Mesenchymal stem cell (in vitro differentiated cells and primary cell): ENCODE data around the gene DTX4.

Experiments used
- DNase-seq: peaks from one replicate; pipeline ENCODE4 v3.0.0-alpha.2; 2013
- H2AFZ ChIP-seq: one replicate; pipeline ENCODE4 v1.6.1; 2013; ENCODE audit warnings: low read depth, mild to moderate bottlenecking, control low read depth, inconsistent platforms, low read length, moderate library complexity
- H2AK5ac ChIP-seq: 2 replicates; pipeline ENCODE4 v1.6.1; 2013; ENCODE audit warnings: low read length, moderate library complexity, mild to moderate bottlenecking, inconsistent platforms; ENCODE audit not compliant: severe bottlenecking
- H2BK120ac ChIP-seq: one replicate; pipeline ENCODE4 v1.6.1; 2013; ENCODE audit warnings: low read depth, mild to moderate bottlenecking, inconsistent platforms, low read length, moderate library complexity
- H2BK12ac ChIP-seq, 2 experiments: one replicate each; pipeline ENCODE4 v1.6.1; 2013; ENCODE audit warnings: inconsistent platforms in 2 of 2, low read length in 2 of 2, mild to moderate bottlenecking in 2 of 2, moderate library complexity in 2 of 2, control low read depth in 1 of 2
- H2BK15ac ChIP-seq: one replicate; pipeline ENCODE4 v1.6.1; 2013; ENCODE audit warnings: mild to moderate bottlenecking, low read depth, inconsistent platforms; ENCODE audit not compliant: poor library complexity, severe bottlenecking
- H2BK5ac ChIP-seq: 2 replicates; pipeline ENCODE4 v1.6.1; 2013; ENCODE audit warnings: low read depth, mild to moderate bottlenecking, low read length, control low read depth, inconsistent platforms; ENCODE audit not compliant: poor library complexity, severe bottlenecking
- H3K14ac ChIP-seq, 2 experiments: one replicate each; pipeline ENCODE4 v1.6.1; 2013; ENCODE audit warnings: inconsistent platforms in 2 of 2, low read length in 2 of 2, control low read depth in 1 of 2, mild to moderate bottlenecking in 1 of 2, moderate library complexity in 1 of 2
- H3K18ac ChIP-seq, 2 experiments: one replicate each; pipeline ENCODE4 v1.6.1; 2013; ENCODE audit warnings: inconsistent platforms in 2 of 2, low read length in 2 of 2, control low read depth in 1 of 2, low read depth in 1 of 2, mild to moderate bottlenecking in 1 of 2
- H3K23ac ChIP-seq, 2 experiments: one replicate each; pipeline ENCODE4 v1.6.1; 2013; ENCODE audit warnings: inconsistent platforms in 2 of 2, low read length in 2 of 2, mild to moderate bottlenecking in 2 of 2, moderate library complexity in 2 of 2, control low read depth in 1 of 2
- H3K27ac ChIP-seq: 2 replicates; pipeline ENCODE4 v1.5.1; 2013; ENCODE audit warnings: mild to moderate bottlenecking, moderate library complexity, low read length, control low read depth, inconsistent platforms; ENCODE audit not compliant: poor library complexity, severe bottlenecking
- H3K27me3 ChIP-seq, 2 experiments: 2 replicates each; pipeline versions ENCODE4 v1.6.1 to v1.7.0; 2013; ENCODE audit warnings: low read length in 2 of 2, mild to moderate bottlenecking in 2 of 2, moderate library complexity in 2 of 2, control low read depth in 1 of 2, inconsistent platforms in 1 of 2; ENCODE audit not compliant: control insufficient read depth in 1 of 2, insufficient read depth in 1 of 2
- H3K36me3 ChIP-seq, 2 experiments: 2 replicates each; pipeline versions ENCODE4 v1.6.1 to v1.7.0; 2013; ENCODE audit warnings: low read length in 2 of 2, control low read depth in 1 of 2, inconsistent platforms in 1 of 2, low read depth in 1 of 2, mild to moderate bottlenecking in 1 of 2; ENCODE audit not compliant: insufficient read depth in 2 of 2, control insufficient read depth in 1 of 2
- H3K4ac ChIP-seq, 2 experiments: one replicate each; pipeline ENCODE4 v1.6.1; 2013; ENCODE audit warnings: inconsistent platforms in 2 of 2, low read length in 2 of 2, mild to moderate bottlenecking in 2 of 2, moderate library complexity in 2 of 2, control low read depth in 1 of 2, low read depth in 1 of 2
- H3K4me1 ChIP-seq: 2 replicates; pipeline ENCODE4 v1.6.1; 2013; ENCODE audit warnings: low read depth, low read length, control low read depth; ENCODE audit not compliant: control insufficient read depth, insufficient read depth
- H3K4me2 ChIP-seq: 2 replicates; pipeline ENCODE4 v1.6.1; 2013; ENCODE audit warnings: low read length, mild to moderate bottlenecking, inconsistent platforms; ENCODE audit not compliant: poor library complexity, severe bottlenecking
- H3K4me3 ChIP-seq, 2 experiments: 2 replicates each; pipeline versions ENCODE4 v1.5.1 to v1.7.0; 2013; ENCODE audit warnings: low read length in 2 of 2, mild to moderate bottlenecking in 2 of 2, control low read depth in 1 of 2, low read depth in 1 of 2; ENCODE audit not compliant: insufficient read depth in 1 of 2
- H3K79me1 ChIP-seq: replicated peaks from 2 replicates; pipeline ENCODE4 v1.6.1; 2013; ENCODE audit warnings: mild to moderate bottlenecking, control low read depth, low read length, inconsistent platforms; ENCODE audit not compliant: poor library complexity, severe bottlenecking
- H3K9ac ChIP-seq: 2 replicates; pipeline ENCODE4 v1.7.0; 2013; ENCODE audit warnings: mild to moderate bottlenecking, low read length, moderate library complexity
- H3K9me3 ChIP-seq: 2 replicates; pipeline ENCODE4 v1.7.0; 2013; ENCODE audit warnings: mild to moderate bottlenecking, low read length; ENCODE audit not compliant: control insufficient read depth
- H4K8ac ChIP-seq: one replicate; pipeline ENCODE4 v1.6.1; 2013; ENCODE audit warnings: inconsistent platforms, mild to moderate bottlenecking, low read length, moderate library complexity
- H4K91ac ChIP-seq: one replicate; pipeline ENCODE4 v1.6.1; 2013; ENCODE audit warnings: mild to moderate bottlenecking, low read length, inconsistent platforms
- WGBS: methylation state at CpG from one replicate; pipeline ENCODE4 v1.1.7; 2013; ENCODE audit warnings: mixed read lengths; 5-methylcytosine and 5-hydroxymethylcytosine counted together

DTX4 gene

GRCh38 chr11:59240322-59240721 lies 68.4 kb downstream of the DTX4 start:
- H4K91ac ChIP-seq: no peak overlapping the region
- no peaks in the 10 kb centered on the region for H3K4me1 ChIP-seq
- H3K79me1 ChIP-seq: no peaks in the 10 kb centered on the region
- no peak overlapping the region for H2BK15ac ChIP-seq
- no peak overlapping the region for H2AK5ac ChIP-seq
- no peak overlapping the region for H2BK12ac ChIP-seq
- no peak overlapping the region for H4K8ac ChIP-seq
- no peak overlapping the region for H3K14ac ChIP-seq
- H3K23ac ChIP-seq: no peak overlapping the region
- no peak overlapping the region for H3K27ac ChIP-seq
- no peak overlapping the region for H3K18ac ChIP-seq
- no peak for DNase-seq
- no peak overlapping the region for H3K4me3 ChIP-seq
- no peak overlapping the region for H2BK120ac ChIP-seq
- peaks cover 18% of the 10 kb centered on the region for H3K9me3 ChIP-seq
- H3K4me2 ChIP-seq: no peak overlapping the region
- no peak overlapping the region for H2BK5ac ChIP-seq
- H3K4ac ChIP-seq: no peak overlapping the region
- H3K36me3 ChIP-seq: no peaks in the 10 kb centered on the region
- no peaks in the 10 kb centered on the region for H3K27me3 ChIP-seq
- H2AFZ ChIP-seq: no peak overlapping the region
- no peak overlapping the region for H3K9ac ChIP-seq

GRCh38 chr11:59243633-59244032 lies 71.7 kb downstream of the DTX4 start:
- WGBS: 50% methylated on average over 1 of the region's 1 CpG

GRCh38 chr11:59247531-59248227 lies 75.7 kb downstream of the DTX4 start:
- no CpG with 5 or more reads among the region's 2 CpGs for WGBS
- no peak overlapping the region for H2BK12ac ChIP-seq
- H3K27ac ChIP-seq: no peak overlapping the region
- H3K18ac ChIP-seq: no peak overlapping the region
- H4K8ac ChIP-seq: no peak overlapping the region
- DNase-seq: no peak
- H3K4ac ChIP-seq: no peak overlapping the region
- H2BK120ac ChIP-seq: no peak overlapping the region
- no peaks in the 10 kb centered on the region for H3K9me3 ChIP-seq
- H3K4me2 ChIP-seq: no peak overlapping the region
- no peaks in the 10 kb centered on the region for H3K36me3 ChIP-seq
- no peak overlapping the region for H3K23ac ChIP-seq
- H3K27me3 ChIP-seq: no peaks in the 10 kb centered on the region
- H3K79me1 ChIP-seq: no peaks in the 10 kb centered on the region
- H3K9ac ChIP-seq: no peak overlapping the region
- no peak overlapping the region for H4K91ac ChIP-seq
- no peak overlapping the region for H2BK5ac ChIP-seq
- no peak overlapping the region for H3K4me3 ChIP-seq
- H2BK15ac ChIP-seq: no peak overlapping the region
- no peaks in the 10 kb centered on the region for H3K4me1 ChIP-seq
- H2AK5ac ChIP-seq: no peak overlapping the region
- H2AFZ ChIP-seq: no peak overlapping the region
- no peak overlapping the region for H3K14ac ChIP-seq

More at GRCh38 chr11:59243633-59244032, 71.7 kb downstream of the DTX4 start:
- H3K36me3 ChIP-seq: no peaks in the 10 kb centered on the region
- H4K8ac ChIP-seq: no peak overlapping the region
- H3K4me3 ChIP-seq: no peak overlapping the region
- no peak overlapping the region for H3K14ac ChIP-seq
- no peak overlapping the region for H3K18ac ChIP-seq
- no peaks in the 10 kb centered on the region for H3K4me1 ChIP-seq
- H3K79me1 ChIP-seq: no peaks in the 10 kb centered on the region
- H2BK120ac ChIP-seq: no peak overlapping the region
- no peak overlapping the region for H2AFZ ChIP-seq
- no peak overlapping the region for H3K4ac ChIP-seq
- H3K9ac ChIP-seq: no peak overlapping the region
- H2AK5ac ChIP-seq: no peak overlapping the region
- no peak overlapping the region for H4K91ac ChIP-seq
- no peak for DNase-seq
- H3K27ac ChIP-seq: no peak overlapping the region
- no peak overlapping the region for H2BK15ac ChIP-seq
- no peak overlapping the region for H2BK5ac ChIP-seq
- no peak overlapping the region for H3K4me2 ChIP-seq
- no peaks in the 10 kb centered on the region for H3K27me3 ChIP-seq
- no peak overlapping the region for H2BK12ac ChIP-seq
- peaks cover 13% of the 10 kb centered on the region for H3K9me3 ChIP-seq
- no peak overlapping the region for H3K23ac ChIP-seq

GRCh38 chr11:59249535-59249934 lies 77.6 kb downstream of the DTX4 start:
- no peak overlapping the region for H3K27ac ChIP-seq
- 80% methylated on average over 7 of the region's 7 CpGs for WGBS
- H2AK5ac ChIP-seq: no peak overlapping the region

More at GRCh38 chr11:59249535-59249934, 77.6 kb downstream of the DTX4 start:
- H2BK15ac ChIP-seq: no peak overlapping the region
- H3K14ac ChIP-seq: no peak overlapping the region
- no peak overlapping the region for H2BK5ac ChIP-seq
- H4K8ac ChIP-seq: no peak overlapping the region
- H3K4me2 ChIP-seq: no peak overlapping the region
- H2BK12ac ChIP-seq: no peak overlapping the region
- no peak overlapping the region for H3K4ac ChIP-seq
- no peak overlapping the region for H3K23ac ChIP-seq
- H3K79me1 ChIP-seq: no peaks in the 10 kb centered on the region
- no peak overlapping the region for H3K9ac ChIP-seq
- H3K18ac ChIP-seq: no peak overlapping the region
- DNase-seq: no peak
- H3K36me3 ChIP-seq: no peaks in the 10 kb centered on the region
- no peaks in the 10 kb centered on the region for H3K9me3 ChIP-seq
- H4K91ac ChIP-seq: no peak overlapping the region
- H3K4me3 ChIP-seq: no peak overlapping the region
- no peaks in the 10 kb centered on the region for H3K4me1 ChIP-seq
- no peaks in the 10 kb centered on the region for H3K27me3 ChIP-seq
- H2BK120ac ChIP-seq: no peak overlapping the region
- no peak overlapping the region for H2AFZ ChIP-seq
